ENCODE data around the gene AKAP6. TPM values are rescaled to one million over a fixed set of nuclear protein-coding genes. Genes with fewer than 3 reads are reported as not detected.

The AKAP6 gene
- total and polyA plus RNA-seq, 2 experiments from 2014 or later = 0.38 to 0.42 TPM

- H3K4me1 Mint-ChIP-seq = no peaks in the 10 kb centered on the region; the same call in 1 of the 3 replicates
- Histone ChIP-seq H2AFZ (0 out of 2 replicates have a peak overlapping the region, but pooled peaks have one; percentile 3), H3K9me2 (ENCODE audit: insufficient read depth) (0 out of 2 replicates have a peak, but pooled peaks cover 4% of the 10 kb centered on the region), H4K20me1 (replicated peaks; ENCODE audit: insufficient read depth) (no peaks in the 10 kb centered on the region; the same call in 1 of the 2 replicates), H3K4me1 (ENCODE audit: insufficient read depth) (no peaks in the 10 kb centered on the region; the same call in 1 of the 2 replicates), H3K79me2 (replicated peaks; ENCODE audit: insufficient read depth) (no peaks in the 10 kb centered on the region), H3F3A (replicated peaks; ENCODE audit: low read depth) (no peaks in the 10 kb centered on the region), H3K27me3 (ENCODE audit: insufficient read depth) (no peaks in the 10 kb centered on the region), H3K4me3 (no peak overlapping the region), H3K36me3 (ENCODE audit: insufficient read depth) (no peaks in the 10 kb centered on the region), H3K27ac (ENCODE audit: low read depth) (no peak overlapping the region), H3K4me2 (no peak overlapping the region)
- ATAC-seq (no peak), DNase-seq (ENCODE audit: low spot score) (no peak)
- H3K27me3 Mint-ChIP-seq (ENCODE audit: insufficient read depth, low read depth, poor library complexity) = no peaks in the 10 kb centered on the region
- no peak overlapping the region for H3K27ac Mint-ChIP-seq
- no peak overlapping the region for H3K4me3 Mint-ChIP-seq
- TF ChIP-seq JUNB (IDR thresholded peaks at IDR 0.05; ENCODE audit: unreplicated experiment) (no peak), STAT1 (IDR thresholded peaks at IDR 0.05; ENCODE audit: unreplicated experiment) (no peak), NANOG (IDR thresholded peaks at IDR 0.05; ENCODE audit: borderline replicate concordance) (no peak), ZNF331 (CRISPR knock-in tag; IDR thresholded peaks at IDR 0.05; ENCODE audit: low read depth) (no peak)
- H3K9me3 Mint-ChIP-seq = no peaks in the 10 kb centered on the region
- no peaks in the 10 kb centered on the region for H3K36me3 Mint-ChIP-seq (ENCODE audit: low read depth)
These were observed 46.6 kb downstream of the AKAP6 start for GRCh38 chr14:32375663-32376062.

DNA sequence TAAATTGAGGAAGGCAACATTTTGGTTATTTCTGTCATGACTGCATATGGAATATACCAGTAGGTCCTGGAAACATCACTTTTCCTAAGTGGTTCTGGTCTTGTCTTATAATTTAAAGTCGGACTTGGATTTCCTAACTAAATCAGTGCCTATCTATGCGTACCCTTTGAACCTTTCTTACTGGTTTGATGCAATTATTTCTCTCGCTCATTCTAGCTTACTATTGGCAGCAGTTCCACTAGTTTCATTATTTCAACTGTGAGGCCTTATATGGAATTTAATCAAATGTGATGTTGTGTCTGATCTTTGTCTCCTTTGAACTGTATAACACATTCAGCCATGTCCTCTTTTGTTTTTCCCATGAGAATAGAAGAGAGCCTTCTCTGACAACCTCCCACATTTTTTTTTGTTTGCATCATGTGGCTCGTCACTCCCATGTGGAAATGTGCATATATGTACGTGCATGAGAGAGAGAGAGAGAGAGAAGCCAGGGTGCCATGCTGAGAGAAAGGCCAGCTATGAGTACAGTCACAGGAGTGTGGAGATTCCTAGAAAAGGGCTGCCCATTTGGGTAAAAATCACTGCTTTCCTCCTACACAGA lies 48.0 kb downstream of the AKAP6 start:
- H4K20me1 ChIP-seq (replicated peaks; ENCODE audit: insufficient read depth) = no peaks in the 10 kb centered on the region
- no peaks in the 10 kb centered on the region; the same call in 1 of the 2 replicates for H3K4me1 ChIP-seq (ENCODE audit: insufficient read depth)
- 0 out of 2 replicates have a peak, but pooled peaks cover 4% of the 10 kb centered on the region for H3K9me2 ChIP-seq (ENCODE audit: insufficient read depth)
- no peaks in the 10 kb centered on the region; the same call in 1 of the 3 replicates for H3K4me1 Mint-ChIP-seq
- no peak overlapping the region for H3K4me3 Mint-ChIP-seq
- H3K4me3 ChIP-seq = no peak overlapping the region
- no peak overlapping the region for H3K27ac ChIP-seq (ENCODE audit: low read depth)
- H3K36me3 Mint-ChIP-seq (ENCODE audit: low read depth) = no peaks in the 10 kb centered on the region
- no peaks in the 10 kb centered on the region for H3F3A ChIP-seq (replicated peaks; ENCODE audit: low read depth)
- no peaks in the 10 kb centered on the region for H3K36me3 ChIP-seq (ENCODE audit: insufficient read depth)
- H3K27me3 ChIP-seq (ENCODE audit: insufficient read depth) = no peaks in the 10 kb centered on the region
- DNase-seq (ENCODE audit: low spot score) = no peak
- no peaks in the 10 kb centered on the region for H3K79me2 ChIP-seq (replicated peaks; ENCODE audit: insufficient read depth)
- no peak overlapping the region for H3K27ac Mint-ChIP-seq
- no peak overlapping the region for H3K4me2 ChIP-seq
- H3K9me3 Mint-ChIP-seq = no peaks in the 10 kb centered on the region
- no peak for ATAC-seq
- H2AFZ ChIP-seq = 0 out of 2 replicates have a peak overlapping the region, but pooled peaks have one; percentile 47
- H3K27me3 Mint-ChIP-seq (ENCODE audit: insufficient read depth, low read depth, poor library complexity) = no peaks in the 10 kb centered on the region
- TF ChIP-seq, protein P1, sequence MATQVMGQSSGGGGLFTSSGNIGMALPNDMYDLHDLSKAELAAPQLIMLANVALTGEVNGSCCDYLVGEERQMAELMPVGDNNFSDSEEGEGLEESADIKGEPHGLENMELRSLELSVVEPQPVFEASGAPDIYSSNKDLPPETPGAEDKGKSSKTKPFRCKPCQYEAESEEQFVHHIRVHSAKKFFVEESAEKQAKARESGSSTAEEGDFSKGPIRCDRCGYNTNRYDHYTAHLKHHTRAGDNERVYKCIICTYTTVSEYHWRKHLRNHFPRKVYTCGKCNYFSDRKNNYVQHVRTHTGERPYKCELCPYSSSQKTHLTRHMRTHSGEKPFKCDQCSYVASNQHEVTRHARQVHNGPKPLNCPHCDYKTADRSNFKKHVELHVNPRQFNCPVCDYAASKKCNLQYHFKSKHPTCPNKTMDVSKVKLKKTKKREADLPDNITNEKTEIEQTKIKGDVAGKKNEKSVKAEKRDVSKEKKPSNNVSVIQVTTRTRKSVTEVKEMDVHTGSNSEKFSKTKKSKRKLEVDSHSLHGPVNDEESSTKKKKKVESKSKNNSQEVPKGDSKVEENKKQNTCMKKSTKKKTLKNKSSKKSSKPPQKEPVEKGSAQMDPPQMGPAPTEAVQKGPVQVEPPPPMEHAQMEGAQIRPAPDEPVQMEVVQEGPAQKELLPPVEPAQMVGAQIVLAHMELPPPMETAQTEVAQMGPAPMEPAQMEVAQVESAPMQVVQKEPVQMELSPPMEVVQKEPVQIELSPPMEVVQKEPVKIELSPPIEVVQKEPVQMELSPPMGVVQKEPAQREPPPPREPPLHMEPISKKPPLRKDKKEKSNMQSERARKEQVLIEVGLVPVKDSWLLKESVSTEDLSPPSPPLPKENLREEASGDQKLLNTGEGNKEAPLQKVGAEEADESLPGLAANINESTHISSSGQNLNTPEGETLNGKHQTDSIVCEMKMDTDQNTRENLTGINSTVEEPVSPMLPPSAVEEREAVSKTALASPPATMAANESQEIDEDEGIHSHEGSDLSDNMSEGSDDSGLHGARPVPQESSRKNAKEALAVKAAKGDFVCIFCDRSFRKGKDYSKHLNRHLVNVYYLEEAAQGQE (IDR thresholded peaks at IDR 0.05; ENCODE audit: unreplicated experiment) = no peak
- TF ChIP-seq EZH2 (IDR thresholded peaks at IDR 0.05; ENCODE audit: low read depth, unreplicated experiment) (no peak), JUNB (IDR thresholded peaks at IDR 0.05; ENCODE audit: unreplicated experiment) (no peak), NANOG (IDR thresholded peaks at IDR 0.05; ENCODE audit: borderline replicate concordance) (no peak), STAT1 (IDR thresholded peaks at IDR 0.05; ENCODE audit: unreplicated experiment) (no peak), EZH2phosphoT487 (IDR thresholded peaks at IDR 0.05; ENCODE audit: unreplicated experiment) (no peak), ZNF114 (CRISPR knock-in tag; IDR thresholded peaks at IDR 0.05) (no peak), CREB1 (CRISPR knock-in tag; IDR thresholded peaks at IDR 0.05; ENCODE audit: low read depth) (no peak), ZNF331 (CRISPR knock-in tag; IDR thresholded peaks at IDR 0.05; ENCODE audit: low read depth) (no peak)
- TF ChIP-seq, protein P2, sequence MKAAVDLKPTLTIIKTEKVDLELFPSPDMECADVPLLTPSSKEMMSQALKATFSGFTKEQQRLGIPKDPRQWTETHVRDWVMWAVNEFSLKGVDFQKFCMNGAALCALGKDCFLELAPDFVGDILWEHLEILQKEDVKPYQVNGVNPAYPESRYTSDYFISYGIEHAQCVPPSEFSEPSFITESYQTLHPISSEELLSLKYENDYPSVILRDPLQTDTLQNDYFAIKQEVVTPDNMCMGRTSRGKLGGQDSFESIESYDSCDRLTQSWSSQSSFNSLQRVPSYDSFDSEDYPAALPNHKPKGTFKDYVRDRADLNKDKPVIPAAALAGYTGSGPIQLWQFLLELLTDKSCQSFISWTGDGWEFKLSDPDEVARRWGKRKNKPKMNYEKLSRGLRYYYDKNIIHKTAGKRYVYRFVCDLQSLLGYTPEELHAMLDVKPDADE (IDR thresholded peaks at IDR 0.05) = no peak
- TF ChIP-seq, protein P3, sequence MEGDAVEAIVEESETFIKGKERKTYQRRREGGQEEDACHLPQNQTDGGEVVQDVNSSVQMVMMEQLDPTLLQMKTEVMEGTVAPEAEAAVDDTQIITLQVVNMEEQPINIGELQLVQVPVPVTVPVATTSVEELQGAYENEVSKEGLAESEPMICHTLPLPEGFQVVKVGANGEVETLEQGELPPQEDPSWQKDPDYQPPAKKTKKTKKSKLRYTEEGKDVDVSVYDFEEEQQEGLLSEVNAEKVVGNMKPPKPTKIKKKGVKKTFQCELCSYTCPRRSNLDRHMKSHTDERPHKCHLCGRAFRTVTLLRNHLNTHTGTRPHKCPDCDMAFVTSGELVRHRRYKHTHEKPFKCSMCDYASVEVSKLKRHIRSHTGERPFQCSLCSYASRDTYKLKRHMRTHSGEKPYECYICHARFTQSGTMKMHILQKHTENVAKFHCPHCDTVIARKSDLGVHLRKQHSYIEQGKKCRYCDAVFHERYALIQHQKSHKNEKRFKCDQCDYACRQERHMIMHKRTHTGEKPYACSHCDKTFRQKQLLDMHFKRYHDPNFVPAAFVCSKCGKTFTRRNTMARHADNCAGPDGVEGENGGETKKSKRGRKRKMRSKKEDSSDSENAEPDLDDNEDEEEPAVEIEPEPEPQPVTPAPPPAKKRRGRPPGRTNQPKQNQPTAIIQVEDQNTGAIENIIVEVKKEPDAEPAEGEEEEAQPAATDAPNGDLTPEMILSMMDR (conservative IDR thresholded peaks at IDR 0.05; ENCODE audit: low read depth in 2 of 2) = no peak

All from GM23338 (cell line).